Activated CD4-positive, alpha-beta T cell treated with anti-CD3 and anti-CD28 coated beads, Interleukin-2, Interleukin-4, amounts not matched to agents 100 ng/mL and 50 ng/mL, durations not matched to agents 16 hours and 8 hours (primary cell): Measurements from ENCODE around the gene ACOT12.

Experiments used
- DNase-seq: peaks from one replicate; pipeline ENCODE4 v3.0.0-alpha.2; 2020; ENCODE audit warnings: low spot score

ACOT12 gene

DNA sequence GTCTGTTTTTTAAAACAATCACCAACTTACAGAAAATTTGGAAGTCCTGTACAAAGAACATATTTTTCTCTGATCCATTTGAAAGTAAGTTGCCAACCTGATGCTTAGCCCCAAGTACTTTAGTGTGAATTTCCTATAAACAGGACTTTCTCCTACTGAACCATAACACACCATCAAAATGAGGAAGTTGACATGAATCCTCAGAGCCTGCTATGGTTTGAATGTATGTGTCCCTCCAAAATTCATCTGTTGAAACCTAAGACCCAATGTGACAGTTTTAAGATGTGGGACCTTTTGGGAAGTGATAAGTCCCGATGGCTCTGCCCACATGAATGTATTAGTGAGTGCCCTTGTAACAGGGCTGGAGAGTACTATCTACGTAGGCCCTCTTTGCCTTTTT, 6.4 kb upstream of the ACOT12 start:
- DNase-seq = no peak

DNA sequence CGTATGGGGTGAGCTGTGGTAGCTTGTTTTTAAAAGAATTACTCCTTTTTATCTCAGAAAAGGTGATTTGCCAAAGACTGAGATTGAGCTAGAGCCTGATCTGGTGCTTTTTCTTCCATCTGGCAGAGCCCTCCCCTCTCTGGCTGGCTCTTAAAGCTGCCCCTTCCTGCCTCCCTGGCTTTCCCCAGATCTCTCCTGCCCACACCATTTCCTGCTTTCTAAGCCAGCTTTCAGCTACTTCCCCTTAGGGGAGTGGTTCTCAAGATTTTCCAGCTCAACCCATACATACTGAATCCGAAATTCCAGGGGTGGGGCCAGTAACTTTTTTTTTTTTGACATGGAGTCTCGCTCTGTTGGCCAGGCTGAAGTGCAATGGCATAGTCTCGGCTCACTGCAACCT, 4.8 kb upstream of the ACOT12 start:
- no peak for DNase-seq

DNA sequence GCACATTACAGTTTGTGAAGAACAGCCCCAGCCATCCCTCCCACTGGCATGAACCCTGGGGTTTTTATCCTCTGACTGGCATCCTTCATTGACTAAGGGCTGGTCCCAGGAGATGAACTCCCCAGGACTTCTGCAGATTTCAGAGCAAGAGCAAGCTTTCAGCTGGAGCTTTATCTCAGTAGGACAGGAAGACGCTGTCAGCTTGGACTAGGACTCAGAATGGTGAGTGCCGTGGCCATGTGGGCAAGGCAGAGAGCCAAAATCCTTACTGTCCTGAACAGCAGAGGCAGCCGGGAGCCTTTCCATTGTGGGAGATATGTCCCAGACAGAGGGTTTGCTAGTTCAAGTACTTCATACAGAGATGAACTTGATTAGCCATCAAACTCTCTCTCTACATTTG, 3.2 kb upstream of the ACOT12 start:
- DNase-seq = no peak

DNA sequence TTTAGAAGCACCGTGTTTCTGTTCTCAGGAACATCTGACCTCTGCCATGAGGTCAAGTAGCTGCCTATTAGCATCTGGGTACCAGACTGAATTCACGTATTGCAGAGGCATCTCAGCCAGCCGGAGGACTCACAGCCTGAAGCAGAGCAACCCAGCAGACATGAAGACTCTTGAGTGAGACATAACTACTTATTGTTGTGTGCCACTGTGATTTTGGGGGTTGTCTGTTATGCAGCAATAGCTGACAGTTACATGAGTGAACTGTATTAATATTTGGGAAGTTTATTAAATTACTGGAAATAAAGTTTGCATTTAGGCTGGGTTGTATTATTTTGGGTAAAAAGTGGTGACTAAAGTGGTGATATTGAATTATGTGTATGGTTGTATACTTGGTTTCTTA, 1.3 kb upstream of the ACOT12 start:
- no peak for DNase-seq

DNA sequence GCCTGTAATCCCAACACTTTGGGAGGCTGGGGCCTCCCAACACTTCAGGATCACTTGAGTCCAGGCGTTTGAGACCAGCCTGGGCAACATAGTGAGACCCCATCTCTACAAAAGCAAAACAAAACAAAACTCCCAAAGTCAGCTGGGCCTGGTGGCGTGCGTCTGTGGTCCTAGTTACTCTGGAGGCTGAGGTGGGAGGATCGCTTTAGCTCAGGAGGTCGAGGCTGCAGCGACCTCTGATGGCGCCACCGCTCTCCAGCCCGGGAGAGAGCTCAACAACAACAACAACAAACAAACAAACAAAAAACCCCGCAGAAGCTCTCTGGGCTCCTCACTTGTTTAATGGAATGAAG, 528 bp downstream of the ACOT12 start:
- no peak for DNase-seq

DNA sequence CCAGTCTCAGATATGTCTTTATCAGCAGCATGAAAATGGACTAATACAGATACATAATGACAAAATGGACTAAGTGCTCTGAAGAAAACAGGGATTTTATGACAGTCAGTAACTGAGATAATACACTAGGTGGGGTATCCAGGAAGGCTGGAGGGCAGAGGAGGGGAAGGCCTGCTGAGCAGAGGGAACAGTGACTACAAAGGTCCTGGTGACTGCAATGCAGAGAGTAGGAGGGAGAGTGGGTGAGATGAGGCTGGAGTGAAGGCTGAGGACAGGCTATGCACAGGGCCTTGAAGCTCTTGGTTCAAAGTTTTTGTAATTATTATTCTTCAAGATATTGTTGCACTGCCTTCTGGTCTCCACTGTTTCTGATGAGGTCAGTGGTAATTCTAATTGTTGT, 4.9 kb downstream of the ACOT12 start:
- DNase-seq = no peak

DNA sequence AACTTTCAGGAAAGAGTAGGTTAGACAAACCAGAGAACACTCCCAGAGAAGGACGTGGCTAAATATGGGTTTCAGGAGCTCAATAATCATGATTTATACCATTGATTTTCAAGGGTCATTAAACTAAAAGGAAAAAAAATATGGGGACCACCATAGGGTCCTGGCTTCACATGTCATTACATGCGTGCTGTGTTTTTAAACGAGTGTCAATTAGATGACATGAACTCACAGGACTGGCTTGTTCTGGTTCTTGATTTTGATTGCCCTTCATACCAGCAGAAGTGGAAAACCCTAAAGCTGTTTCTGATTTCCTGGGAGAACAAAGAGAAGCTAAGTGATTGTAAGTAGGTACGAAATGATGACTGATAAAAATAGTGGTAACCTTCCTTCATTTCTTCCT, 5.8 kb downstream of the ACOT12 start:
- no peak for DNase-seq

DNA sequence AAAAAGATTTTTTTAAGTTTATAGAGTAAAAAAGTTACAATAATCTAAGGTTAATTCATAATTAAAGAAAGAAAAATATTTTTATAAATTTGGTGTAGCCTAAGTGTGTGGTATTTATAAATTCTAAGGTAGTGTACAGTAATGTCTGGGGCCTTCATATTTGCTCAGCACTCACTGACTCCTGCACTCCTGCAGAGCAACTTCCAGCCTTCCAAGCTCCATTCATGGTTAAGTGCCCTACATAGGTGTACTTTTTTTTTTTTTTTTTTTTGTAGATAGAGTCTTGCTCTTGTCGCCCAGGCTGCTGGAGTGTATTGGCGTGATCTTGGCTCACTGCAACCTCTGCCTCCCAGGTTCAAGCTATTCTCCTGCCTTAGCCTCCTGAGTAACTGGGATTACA, 10.1 kb downstream of the ACOT12 start:
- DNase-seq = no peak

DNA sequence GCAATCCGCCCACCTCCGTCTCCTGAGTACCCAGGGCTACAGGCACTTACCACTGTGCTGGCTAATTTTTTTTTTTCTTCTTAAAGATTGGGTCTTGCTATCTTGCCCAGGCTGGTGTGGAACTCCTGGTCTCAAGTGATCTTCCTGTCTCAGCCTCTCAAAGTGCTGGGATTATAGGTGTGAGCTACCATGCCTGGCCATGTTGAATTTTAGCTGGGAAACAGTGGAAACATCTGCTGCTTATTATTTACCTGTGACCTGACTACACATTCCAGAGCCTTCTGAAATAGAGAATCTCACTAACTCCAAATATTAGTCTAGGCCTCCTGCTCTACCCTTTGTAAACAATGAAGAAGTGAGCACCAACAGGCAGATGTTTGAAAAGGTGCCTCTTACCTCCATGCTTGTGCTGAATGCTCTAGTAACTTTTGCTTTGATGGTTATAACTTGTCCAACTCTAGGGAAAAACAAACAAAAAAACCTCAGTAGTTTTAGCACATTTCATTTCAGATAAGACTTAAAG, 22.5 kb downstream of the ACOT12 start:
- DNase-seq = no peak

DNA sequence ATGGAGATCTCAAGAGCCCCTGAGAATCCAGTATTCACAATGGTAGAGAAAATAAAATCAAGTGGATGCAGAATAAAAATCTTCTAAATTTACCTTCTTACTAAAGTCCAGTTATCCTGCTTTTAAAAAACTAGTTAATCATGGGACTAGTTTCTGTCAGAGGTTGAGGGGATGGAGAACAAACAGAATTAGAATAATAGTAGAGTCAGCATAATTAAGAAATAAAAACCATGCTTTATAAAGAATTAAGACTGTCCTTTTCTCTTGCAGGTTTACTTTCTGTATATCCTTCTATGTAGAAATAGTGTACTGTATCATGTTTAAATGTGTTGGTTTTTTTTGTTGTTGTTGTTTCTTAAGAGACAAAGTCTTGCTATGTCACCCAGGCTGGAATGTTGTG, 23.0 kb downstream of the ACOT12 start:
- DNase-seq = no peak

DNA sequence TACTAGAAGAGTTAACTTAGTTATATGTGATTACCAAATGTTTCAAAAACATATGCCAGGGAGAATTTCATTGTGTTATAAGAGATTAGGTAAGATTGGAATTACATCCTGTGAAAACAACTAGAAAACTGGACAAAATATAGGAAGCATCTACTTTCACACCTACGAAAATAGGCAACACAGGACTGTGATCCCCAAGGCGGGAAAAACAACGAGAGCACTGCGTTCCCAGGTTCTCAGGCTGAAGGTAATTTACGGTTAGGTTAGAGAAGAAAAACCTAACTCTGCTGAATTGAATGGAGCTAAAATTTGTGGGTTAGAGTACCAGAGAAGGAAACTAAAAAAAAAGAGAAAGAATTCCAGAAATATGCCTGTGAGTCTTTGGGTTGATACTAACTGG, 28.4 kb downstream of the ACOT12 start:
- no peak for DNase-seq

DNA sequence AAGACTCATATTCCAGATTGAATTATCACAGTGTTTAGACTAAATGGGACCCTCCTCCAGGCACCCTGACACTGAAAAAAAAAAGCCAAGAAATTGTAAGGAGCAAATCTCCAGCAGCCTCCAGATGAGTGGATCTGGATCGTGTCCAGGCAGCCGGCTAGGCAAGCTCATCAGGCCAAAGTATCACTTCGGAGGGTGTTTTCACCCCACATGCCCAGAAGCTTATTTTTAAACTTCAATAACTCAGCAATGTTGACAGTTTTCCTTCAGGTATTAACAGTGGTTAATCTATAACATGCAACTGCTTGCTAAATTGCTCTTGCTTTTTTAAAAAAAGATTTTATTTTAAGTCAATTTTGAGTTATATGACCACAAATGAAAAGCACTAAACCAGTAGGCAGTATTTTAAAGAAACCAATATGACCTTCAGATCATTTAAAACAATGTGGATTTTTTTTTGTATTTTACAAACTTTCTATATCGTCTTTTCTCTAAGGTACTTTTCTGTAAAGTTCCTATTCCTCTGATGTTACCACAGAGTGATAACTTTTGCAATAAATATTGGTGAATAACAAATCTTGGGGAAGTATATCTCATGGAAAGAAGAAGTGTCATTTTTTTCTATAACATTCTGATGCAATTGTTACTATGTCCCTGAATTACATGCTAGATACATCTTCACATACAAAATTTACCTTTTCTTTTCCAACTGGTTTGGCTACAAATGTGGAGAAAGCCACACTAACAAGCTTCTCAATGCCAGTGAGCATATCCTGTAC, 30.7 kb downstream of the ACOT12 start:
- no peak for DNase-seq

DNA sequence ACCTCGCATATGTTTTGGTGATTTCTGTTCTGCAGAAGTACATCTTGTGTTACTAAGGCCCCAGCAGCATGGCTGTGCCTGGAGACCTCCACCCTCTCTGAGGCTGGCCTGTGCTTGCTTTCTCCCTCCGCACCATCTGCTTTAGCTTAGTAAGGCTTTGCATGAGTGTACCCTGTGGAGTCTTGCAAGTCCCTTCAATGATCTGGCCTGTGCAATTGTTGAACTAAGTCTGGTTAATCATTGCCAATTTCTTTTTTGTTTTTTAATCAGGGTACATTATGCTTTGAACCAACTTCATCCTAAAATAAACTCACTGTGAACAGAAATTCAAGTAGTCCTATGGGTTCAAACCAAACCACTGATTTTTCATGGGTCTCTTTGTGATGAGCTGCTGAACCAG, 32.3 kb downstream of the ACOT12 start:
- DNase-seq = no peak

DNA sequence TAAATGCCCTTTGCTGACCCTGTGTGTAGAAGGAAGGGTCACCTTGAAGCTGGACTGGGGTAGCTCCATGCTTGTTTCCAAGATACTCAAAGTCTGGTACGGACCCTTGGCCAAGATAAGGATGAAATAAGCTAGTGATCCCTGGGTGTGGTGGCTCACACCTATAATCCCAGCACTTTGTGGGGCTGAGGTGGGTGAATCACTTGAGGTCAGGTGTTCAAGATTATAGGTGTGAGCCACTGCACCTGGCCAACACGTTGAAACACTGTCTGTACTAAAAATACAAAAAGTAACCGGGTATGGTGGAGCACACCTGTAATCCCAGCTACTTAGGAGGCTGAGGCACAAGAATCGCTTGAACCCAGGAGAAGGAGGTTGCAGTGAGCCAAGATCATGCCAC, 33.3 kb downstream of the ACOT12 start:
- no peak for DNase-seq

DNA sequence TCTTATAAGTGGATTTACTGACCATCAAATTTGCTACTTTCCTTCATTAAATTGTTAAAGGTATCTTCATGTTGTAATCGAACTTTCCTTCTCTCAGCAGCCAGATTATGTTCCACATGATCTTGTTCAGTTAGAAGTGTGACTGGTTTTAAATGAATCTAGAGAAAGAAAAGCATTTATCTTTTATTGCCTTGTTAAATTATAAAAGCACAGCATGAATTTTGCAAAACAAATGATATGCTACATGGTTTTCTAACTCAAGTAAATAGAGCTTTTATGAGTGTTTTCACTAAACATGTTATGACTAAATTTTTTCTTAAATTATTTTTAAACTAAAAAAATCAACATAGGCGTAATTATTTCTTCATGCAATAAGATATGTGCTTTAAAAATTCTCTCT, 34.1 kb downstream of the ACOT12 start:
- no peak for DNase-seq

DNA sequence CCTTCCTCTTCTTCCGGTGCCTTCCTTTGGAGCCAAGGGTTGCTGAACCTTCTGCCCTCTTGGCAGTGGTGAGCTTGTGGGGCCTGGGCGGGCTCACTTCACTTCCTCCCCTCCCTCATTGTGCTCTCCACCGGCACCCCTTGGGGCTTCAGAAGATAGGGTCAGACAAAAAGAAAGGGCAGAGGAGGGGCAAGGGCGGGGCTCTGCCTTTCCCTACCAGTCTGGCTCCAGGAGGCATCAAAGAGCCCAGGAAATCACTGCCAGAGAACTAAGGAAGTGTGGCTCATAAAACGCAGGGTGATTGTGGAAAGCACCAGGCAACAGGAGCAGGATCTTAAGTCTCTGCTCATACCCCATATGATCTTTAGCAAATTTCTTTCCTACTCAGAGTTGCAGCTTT, 34.8 kb downstream of the ACOT12 start:
- no peak for DNase-seq

DNA sequence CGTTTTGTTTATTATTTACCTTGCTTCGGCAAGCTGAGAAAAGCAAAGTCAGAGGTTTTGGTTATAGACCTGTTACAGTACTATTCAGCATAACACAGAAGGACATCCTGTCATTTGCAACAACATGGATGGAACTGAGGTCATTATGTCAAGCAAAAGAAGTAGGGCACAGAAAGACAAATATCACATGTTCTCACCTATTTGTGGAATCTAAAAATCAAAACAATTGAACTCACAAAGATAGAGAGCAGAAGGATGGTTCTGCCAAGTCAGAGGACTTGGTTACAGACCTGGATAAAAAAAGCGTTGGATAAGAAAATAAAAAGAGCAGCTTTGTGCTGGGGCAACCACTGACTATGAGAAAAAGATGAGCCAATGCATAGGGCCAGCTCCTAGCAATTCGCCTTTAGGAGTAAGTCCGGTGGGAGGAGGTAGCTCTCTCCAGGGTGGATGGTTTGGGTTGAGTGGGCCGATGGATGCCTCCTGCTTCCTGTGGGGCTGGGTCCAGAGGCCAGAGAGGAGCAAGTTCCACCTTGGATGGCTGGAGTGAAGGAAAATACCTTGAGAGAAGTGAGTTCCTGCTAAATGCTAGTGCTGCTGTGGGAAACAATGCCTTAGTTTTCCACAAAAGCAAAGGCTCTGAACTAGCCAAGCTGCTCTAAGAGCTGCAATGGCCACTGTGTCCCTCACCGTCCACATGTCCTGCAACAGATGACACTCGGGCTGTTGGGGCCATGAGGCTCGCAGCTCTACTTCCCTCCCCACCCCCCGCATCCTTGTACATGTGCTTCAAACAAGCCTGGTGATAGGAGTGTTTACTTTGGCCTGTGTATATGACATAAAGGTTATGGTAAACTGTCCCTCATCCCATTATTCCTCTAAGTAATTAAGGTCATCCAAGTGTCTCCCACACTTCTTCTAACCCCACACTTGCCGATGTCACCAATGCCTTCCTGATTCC, 38.4 kb downstream of the ACOT12 start:
- DNase-seq = no peak

DNA sequence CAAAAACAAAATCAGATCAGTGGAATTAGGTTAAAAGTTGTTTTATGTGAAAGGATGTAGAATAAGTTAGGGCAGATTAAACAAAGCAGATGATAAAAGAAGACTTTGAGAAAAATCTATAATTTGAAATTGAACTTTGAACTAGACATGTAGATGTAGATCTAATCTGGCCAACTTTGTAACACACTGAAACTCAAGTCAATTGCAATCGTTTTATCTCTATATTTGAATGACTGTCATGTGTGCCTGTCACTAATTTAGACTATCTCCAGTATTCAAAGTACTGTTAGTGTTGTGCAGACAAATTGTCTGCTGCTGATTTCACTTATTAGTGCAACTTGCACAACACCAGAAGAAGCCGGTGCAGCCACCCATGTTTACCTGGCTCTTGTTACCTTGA, 39.8 kb downstream of the ACOT12 start:
- DNase-seq = no peak

DNA sequence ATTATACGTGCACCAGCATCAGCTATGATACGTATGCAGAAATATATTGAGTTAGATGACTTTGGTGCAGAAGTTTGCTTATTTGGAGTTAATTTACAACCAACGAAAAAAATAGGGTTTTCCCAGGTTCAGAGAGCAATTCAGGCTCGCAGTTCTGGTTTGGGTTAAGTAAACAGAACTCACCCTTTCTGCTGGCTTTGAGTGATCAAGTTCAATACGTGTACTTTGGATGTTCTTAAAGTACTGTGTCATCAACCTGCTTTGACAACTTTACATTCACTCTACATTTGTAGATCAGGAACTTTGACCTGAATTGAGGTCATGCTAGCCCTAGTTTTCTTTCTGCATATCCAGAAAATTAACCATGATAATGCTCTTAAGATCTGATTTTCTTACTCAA, 40.7 kb downstream of the ACOT12 start:
- DNase-seq = no peak

DNA sequence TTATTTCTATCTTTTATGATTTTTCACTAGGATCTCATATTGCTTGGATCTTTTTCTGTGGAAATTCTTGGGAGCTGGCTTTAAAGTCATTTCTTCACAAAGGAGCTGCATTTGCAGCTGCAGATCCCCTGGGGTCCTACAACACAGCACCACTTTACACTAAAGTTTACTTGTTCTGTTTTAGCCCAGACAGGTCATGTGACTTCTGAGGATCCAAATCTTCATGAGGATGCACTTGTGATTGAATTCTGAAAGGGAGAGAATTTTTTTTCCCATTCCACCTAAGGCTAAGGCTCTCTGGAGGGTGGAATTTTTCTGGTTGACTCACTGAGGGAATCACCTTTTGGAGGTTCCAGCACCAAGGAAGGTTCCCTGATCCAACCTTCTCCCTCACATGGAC, 43.4 kb downstream of the ACOT12 start:
- no peak for DNase-seq

DNA sequence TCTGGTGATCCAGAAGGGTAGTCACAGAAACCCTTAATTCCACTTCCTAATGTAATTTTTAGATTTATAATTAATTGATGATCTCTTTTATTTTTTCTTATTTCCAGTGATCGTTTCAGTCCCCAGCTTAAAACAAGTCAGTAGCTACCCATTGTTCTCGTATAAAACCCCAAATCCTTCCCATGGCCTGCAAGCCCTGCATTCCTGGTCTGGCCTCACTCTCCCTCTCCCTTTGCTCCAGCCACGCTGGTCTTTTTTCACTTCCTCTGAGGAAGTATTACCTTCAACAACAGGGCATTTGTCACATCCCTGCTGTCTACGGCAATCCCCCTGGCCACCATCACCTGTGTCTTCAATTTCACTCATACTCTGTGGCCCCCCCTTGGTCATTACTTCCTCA, 44.8 kb downstream of the ACOT12 start:
- DNase-seq = no peak

DNA sequence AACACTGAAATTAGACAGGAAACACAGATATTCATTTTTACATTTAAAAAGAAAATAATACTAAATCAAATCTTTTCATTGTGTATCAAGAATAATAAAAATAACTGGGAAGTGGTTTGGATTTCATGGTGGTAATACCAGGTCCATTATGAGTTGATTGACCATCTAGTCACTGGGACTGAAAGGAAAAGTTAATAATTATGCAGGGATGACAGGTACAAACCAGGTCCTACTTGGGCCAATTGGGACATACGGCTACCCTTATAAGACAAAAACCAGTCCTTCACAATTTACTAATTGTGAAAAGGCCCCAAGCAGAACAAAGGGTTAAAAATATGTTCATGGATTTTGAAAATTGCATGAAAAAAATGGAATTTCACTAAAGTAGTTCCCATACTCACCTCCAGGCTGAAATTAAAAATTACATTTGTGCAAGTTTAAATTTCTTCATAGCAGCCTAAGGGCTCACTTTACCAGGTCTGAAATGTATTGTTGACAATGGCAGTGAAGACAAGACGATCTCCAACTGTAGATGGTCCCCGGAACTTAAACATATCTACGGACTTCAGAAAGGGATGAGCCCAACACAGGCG, 48.4 kb downstream of the ACOT12 start:
- DNase-seq = no peak

DNA sequence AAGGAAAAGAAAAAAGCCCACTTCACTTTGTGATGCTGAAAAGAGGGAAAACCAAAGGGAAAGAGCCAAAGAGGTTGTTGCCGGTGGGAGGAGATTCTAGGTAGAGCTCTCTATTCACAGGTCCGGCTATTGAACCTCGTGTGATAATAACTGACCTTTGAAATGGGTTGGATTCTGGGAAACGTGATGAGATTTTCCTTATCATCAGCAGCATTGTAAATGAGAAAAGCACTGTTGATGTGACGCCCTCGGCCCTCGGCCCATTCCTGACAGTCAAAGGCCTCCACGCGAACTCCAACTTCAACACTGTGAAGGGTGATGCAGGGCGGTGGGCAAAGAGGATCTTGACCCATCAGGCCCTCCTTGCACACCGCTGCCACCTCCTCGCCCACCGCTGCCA, 49.2 kb downstream of the ACOT12 start:
- no peak for DNase-seq
